Measurements from ENCODE around the gene KCNIP4. TPM values are rescaled to one million over a fixed set of nuclear protein-coding genes. Genes with fewer than 3 reads are reported as not detected.

KCNIP4 gene
- total and polyA plus RNA-seq, 3 donors from 2014 or later: 0.68 TPM; not detected in 2

DNA sequence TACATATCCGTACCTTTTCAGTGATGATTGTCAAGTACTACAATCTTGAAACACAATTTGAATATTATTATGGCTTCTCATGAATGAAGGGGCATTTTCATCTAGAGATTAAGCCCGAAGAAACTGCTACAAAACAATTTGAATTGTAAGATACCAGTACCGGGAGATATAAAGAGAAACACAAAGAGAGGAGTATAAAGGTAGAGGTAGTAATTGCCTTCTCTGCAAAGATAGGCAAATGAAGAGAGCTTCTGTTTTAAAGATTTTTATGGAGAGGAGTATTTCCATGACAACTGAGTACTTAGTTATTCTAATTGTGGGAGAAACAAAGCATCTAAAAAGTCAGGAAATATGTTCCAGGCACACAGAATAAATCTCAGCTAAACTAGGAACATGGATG is 25.3 kb upstream of the KCNIP4 start:
- no peaks in the 10 kb centered on the region for H3K4me1 ChIP-seq
- intact Hi-C loops (cut with DNase I; ENCODE audit: low total_unique reads): no loop called here
- no peaks in the 10 kb centered on the region for H3K27me3 ChIP-seq
- TF ChIP-seq, protein P1, sequence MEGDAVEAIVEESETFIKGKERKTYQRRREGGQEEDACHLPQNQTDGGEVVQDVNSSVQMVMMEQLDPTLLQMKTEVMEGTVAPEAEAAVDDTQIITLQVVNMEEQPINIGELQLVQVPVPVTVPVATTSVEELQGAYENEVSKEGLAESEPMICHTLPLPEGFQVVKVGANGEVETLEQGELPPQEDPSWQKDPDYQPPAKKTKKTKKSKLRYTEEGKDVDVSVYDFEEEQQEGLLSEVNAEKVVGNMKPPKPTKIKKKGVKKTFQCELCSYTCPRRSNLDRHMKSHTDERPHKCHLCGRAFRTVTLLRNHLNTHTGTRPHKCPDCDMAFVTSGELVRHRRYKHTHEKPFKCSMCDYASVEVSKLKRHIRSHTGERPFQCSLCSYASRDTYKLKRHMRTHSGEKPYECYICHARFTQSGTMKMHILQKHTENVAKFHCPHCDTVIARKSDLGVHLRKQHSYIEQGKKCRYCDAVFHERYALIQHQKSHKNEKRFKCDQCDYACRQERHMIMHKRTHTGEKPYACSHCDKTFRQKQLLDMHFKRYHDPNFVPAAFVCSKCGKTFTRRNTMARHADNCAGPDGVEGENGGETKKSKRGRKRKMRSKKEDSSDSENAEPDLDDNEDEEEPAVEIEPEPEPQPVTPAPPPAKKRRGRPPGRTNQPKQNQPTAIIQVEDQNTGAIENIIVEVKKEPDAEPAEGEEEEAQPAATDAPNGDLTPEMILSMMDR (IDR thresholded peaks at IDR 0.05): no peak
- TF ChIP-seq POLR2A (IDR thresholded peaks at IDR 0.05): no peak
- no peaks in the 10 kb centered on the region for H3K9me3 ChIP-seq
- H3K4me3 ChIP-seq: no peak overlapping the region
- WGBS, 2 donors: 47 to 62% methylated on average over 3 of the region's 3 CpGs
- no peak overlapping the region for H3K27ac ChIP-seq
- DNase-seq: no peak
- H3K36me3 ChIP-seq (ENCODE audit: low read depth, missing control alignments): no peaks in the 10 kb centered on the region

DNA sequence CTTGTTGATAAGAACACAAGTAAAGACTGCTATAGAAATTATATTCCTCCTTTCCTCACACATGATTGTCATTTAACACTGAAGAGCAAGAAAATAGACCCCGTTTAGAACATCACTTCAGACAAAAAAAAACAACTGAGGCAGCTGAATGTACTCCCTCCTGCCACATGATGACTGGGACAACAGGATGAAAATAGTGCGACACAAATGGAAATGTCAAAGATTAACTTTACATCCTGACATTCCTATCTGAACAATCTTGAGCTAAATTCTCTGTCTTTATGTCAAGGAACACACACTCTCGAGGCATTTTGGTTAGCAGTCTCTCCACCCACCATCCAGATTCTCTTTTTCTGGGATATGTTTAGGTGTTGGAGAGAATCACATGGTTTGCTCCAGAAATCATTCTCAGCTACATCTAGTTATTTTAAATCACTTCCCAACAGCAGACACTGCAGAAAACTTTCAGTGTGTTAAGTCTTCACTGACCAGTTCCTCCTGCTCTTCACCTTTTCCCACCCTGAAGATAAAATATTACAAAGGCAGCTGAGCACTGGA is 16.3 kb upstream of the KCNIP4 start:
- H3K36me3 ChIP-seq (ENCODE audit: low read depth, missing control alignments): no peaks in the 10 kb centered on the region
- TF ChIP-seq POLR2A (IDR thresholded peaks at IDR 0.05): no peak
- TF ChIP-seq, protein P1 (IDR thresholded peaks at IDR 0.05): no peak
- H3K4me1 ChIP-seq: no peaks in the 10 kb centered on the region
- H3K9me3 ChIP-seq: no peaks in the 10 kb centered on the region
- no peaks in the 10 kb centered on the region for H3K27me3 ChIP-seq
- no peak overlapping the region for H3K4me3 ChIP-seq
- DNase-seq: no peak
- intact Hi-C loops (cut with DNase I; ENCODE audit: low total_unique reads): no loop called here
- H3K27ac ChIP-seq: no peak overlapping the region
- WGBS, 2 donors: 81 to 82% methylated on average over 3 of the region's 3 CpGs

DNA sequence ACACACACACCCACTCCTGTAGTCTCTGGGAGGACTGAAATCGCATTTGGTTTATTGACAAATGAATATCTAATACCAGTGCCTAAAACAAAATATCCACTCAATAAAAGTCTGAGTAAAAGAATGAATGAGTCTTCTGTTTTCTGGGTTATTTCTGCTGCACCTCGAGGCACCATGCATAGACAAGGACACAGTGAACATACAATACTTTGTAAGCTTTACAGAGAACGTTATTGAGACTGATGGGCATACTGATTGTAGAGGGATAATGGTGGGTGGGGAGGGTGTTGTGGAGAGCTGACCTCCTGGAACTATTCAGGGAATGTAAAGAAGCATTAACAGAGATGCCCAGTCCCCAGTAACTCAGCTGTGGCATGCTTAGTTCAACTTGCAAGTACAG is 14.1 kb upstream of the KCNIP4 start:
- no peaks in the 10 kb centered on the region for H3K27me3 ChIP-seq
- H3K36me3 ChIP-seq (ENCODE audit: low read depth, missing control alignments): no peaks in the 10 kb centered on the region
- no peak overlapping the region for H3K4me3 ChIP-seq
- H3K9me3 ChIP-seq: no peaks in the 10 kb centered on the region
- intact Hi-C loops (cut with DNase I; ENCODE audit: low total_unique reads): no loop called here
- 66 to 67% methylated on average over 3 of the region's 3 CpGs for WGBS, 2 donors
- no peak overlapping the region for H3K27ac ChIP-seq
- no peak for DNase-seq
- no peaks in the 10 kb centered on the region for H3K4me1 ChIP-seq
- TF ChIP-seq, protein P1 (IDR thresholded peaks at IDR 0.05): no peak
- no peak for TF ChIP-seq POLR2A (IDR thresholded peaks at IDR 0.05)

DNA sequence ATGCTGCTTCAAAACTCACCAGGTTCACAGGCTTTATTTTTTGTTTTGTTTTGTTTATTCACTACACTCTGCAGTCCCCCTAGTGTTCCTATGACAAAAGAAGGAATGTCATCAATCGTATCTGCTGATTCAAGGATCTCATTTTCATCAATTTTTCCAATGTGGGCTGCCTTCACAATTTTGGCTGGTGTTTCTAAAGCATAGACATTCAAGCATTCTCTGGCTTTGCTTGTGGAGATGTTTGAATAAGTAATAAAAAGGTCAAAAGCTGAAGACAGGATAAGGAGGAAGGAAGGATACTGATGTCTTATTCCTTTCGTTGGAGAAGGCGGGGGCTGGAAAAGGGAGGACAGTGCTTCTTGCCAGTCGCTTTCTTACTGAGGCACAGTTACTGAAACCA is 12.2 kb upstream of the KCNIP4 start:
- WGBS, 2 donors: 74 to 75% methylated on average over 4 of the region's 4 CpGs
- Histone ChIP-seq H3K4me1 (no peaks in the 10 kb centered on the region), H3K9me3 (no peaks in the 10 kb centered on the region), H3K27ac (no peak overlapping the region), H3K27me3 (no peaks in the 10 kb centered on the region), H3K4me3 (no peak overlapping the region), H3K36me3 (ENCODE audit: low read depth, missing control alignments) (no peaks in the 10 kb centered on the region)
- DNase-seq: no peak
- intact Hi-C loops (cut with DNase I; ENCODE audit: low total_unique reads): no loop called here
- TF ChIP-seq POLR2A (IDR thresholded peaks at IDR 0.05): no peak
- TF ChIP-seq, protein P1 (IDR thresholded peaks at IDR 0.05): no peak

DNA sequence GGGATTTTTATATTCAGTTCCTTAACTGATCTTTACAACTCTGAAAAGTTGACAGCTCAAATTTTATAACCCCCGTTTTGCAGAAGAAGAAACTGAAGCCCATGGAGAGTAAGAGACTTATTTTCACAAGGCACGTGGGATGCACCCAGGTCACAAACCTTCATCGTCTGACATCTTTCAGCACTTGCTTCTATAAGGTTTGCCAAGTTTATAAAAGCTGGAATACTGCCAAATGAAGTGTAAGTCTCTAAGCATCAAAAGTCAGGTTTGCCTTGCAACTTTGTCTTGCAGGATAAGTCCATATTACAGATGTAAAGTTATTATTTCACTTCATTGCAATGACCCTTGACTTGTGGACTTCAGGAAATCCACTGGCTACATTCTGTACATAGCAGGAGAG is 6.3 kb upstream of the KCNIP4 start:
- Histone ChIP-seq H3K27me3 (no peaks in the 10 kb centered on the region), H3K9me3 (no peaks in the 10 kb centered on the region), H3K4me3 (no peak overlapping the region), H3K4me1 (no peaks in the 10 kb centered on the region), H3K27ac (no peak overlapping the region), H3K36me3 (ENCODE audit: low read depth, missing control alignments) (no peaks in the 10 kb centered on the region)
- TF ChIP-seq POLR2A (IDR thresholded peaks at IDR 0.05): no peak
- TF ChIP-seq, protein P1 (IDR thresholded peaks at IDR 0.05): no peak
- WGBS, 2 donors: 26 to 33% methylated on average over 3 of the region's 3 CpGs
- DNase-seq: no peak
- intact Hi-C loops (cut with DNase I; ENCODE audit: low total_unique reads): no loop called here
